AG08396 (cell line): ENCODE data around the gene ICE2.
A peak's percentile ranks its signal among the peaks of the same experiment; 100 is the strongest.
"Not testable (repeated sequence)": the region's sequence is repeated elsewhere in the genome, so short reads cannot be mapped to it uniquely, and the experiment has no call there.

Source experiments
- DNase-seq: peaks from one replicate; pipeline ENCODE4 v3.0.0; 2012; ENCODE audit warnings: low spot score, mixed read lengths

Gene ICE2

GRCh38 chr15:60408463-60408981 lies 70.4 kb downstream of the ICE2 start:
- peak; percentile 37 for DNase-seq

GRCh38 chr15:60407415-60407805 lies 71.5 kb downstream of the ICE2 start:
- peak; percentile 75 for DNase-seq

GRCh38 chr15:60406513-60407414 lies 72.2 kb downstream of the ICE2 start:
- no peak for DNase-seq

- DNase-seq, result no peak
Measured at GRCh38 chr15:60405399-60405798, 73.5 kb downstream of the ICE2 start.

GRCh38 chr15:60404351-60404750 lies 74.6 kb downstream of the ICE2 start:
- DNase-seq, result not testable (repeated sequence)

DNA sequence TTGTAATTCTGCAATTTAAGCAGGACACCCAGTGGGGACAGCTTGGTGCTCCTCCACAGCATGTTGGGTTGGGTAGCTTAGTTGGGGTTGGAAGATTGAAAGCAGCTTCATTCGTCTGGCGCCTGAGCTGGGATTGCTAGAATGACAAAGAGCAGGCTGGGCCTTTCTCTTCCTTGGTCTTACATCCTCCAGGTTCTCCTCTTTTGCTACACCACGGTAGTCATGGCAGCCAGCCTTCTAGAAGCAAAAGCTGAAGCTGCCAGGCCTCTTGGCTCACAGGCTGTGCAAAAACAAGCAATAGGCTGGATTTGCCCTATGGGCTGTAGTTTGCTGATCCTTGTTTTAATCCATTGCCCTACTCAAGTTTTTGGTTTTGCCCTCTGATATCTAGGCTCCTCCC lies 78.0 kb downstream of the ICE2 start:
- DNase-seq, result no peak

- DNase-seq, result no peak
Measured at GRCh38 chr15:60399931-60400330, 79.0 kb downstream of the ICE2 start.

DNA sequence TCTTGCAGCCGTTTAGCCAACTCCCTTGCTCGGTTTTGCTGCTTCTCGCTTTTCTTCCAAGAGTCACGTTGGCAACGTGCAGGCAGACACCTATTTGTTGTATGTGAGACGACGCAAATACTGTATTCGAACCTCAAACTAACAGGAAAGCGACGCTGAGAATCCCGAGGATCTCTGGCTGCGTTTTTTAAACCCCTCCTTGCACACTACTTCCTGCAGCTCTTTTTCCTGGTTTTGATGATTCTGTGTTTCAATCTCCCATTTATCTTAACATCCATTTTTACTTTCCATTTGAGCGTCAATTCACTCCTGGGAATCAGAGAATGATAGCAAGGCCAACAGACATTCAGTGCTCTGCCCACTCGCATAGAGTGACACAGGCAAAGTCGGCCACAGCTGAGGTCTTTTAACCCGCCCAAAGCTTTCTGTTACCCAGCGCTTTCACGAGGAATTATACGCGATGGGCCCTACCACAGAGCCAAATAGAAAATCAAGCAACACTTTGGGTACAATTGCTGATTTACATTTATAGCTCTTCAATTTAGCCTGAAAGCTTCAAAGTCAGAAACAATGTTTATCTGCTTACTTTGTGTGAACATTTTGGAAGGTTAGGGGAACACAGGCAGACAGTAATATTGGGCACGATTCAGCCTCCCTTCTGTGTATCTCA lies 79.6 kb downstream of the ICE2 start:
- DNase-seq, result no peak

- peak; percentile 90 for DNase-seq
Measured at GRCh38 chr15:60397772-60398445, 81.0 kb downstream of the ICE2 start, which contains the start of gene ANXA2. ANXA2 (minus strand) TSS chr15:60397986; CDS start chr15:60386075, 11,911 bp downstream.

DNA sequence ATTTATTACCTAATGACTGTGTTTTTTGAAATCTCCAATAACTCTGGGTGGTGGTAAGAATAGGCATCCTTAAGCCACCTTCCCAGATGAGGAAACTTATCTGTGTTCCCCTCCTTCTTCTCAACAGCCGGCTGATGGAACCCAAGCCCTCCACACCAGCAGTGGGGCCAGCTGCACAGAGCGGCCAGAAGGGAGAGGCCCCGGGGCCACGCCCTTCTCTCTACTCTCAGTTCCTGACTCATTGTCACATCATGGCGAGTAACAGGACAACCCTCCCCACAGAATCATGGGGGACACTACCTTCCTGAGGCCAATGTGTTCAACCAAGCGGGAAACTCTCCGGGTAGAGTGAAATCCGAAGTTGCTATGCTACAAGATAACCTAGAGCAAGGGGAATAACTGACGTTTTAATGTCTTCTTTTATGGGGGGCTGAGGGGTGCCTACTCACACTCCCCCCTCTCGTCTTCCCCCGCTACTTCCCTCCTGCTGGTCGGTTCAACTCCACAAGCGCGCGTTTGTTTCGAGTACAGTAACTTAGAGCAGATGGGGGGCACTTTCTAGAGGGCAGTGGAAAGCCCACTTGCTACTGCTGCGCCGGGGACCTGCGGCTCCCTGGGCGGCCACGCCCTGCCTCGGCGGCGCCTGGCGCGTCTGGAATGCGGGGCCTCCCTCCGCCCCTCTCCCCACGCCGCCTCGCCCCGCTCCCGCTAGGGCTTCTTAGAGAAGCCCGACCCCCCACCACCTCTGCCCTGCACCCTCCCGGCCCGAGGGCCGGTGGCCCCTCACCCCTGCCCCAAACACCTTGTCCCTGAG lies 81.8 kb downstream of the ICE2 start:
- DNase-seq, result peak; percentile 57

DNA sequence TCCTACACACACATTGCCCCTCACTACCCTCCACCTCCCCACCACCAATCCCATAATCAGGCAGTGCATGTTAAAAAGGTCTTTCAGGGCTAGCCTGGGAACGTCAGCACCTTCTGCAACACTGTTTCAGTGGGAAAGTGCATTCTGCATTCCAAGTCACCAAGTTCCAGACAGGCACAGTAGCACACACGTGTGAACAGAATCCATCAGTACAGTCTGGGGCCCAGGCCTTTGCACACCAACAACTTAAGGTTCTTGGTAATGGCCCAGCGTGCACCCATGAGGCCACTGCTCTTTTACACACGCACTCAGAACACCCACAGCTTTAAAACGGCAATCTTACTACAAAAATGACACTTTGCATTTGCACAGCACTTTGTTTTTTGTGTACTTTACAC lies 82.4 kb downstream of the ICE2 start:
- DNase-seq, result no peak

DNA sequence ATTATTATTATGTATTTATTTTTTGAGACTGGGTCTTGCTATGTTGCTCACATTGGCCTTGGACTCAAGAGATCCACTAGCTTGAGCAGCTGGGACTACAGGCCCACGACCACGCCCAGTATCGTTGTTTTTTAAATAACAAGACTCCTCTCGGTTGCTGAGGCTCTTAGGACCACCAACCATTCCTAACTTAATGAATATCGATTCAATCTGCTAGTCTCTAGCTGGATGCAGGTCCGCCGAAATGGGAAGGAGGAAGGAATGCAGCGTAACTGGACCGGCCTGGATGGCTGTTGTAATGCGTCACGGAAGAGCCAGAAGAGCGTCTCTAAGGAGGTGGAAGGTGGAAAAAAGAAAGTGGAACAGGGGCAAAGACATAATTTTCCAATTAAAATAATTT lies 82.8 kb downstream of the ICE2 start:
- DNase-seq, result no peak

- DNase-seq, result no peak
Measured at GRCh38 chr15:60395276-60396011, 83.5 kb downstream of the ICE2 start.

DNA sequence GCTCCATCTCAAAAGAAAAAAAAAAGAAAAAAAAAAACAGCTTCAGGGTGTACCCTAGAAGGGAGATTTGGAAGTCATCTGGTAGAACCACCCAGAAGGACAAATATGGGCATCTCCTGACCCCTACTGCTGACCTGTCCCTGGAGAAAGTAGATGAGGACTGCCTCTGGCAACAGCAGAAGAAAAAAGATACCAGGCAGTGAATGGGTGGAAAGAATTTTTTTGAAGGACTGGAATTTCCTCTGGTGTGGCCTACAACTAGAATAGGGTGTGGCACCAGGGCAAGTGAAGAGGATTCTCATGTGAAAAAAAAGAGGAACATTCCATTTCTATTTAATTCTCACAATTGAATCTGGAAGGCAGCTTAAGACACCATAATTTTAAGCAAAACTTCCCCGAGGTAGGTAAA lies 84.2 kb downstream of the ICE2 start:
- no peak for DNase-seq

DNA sequence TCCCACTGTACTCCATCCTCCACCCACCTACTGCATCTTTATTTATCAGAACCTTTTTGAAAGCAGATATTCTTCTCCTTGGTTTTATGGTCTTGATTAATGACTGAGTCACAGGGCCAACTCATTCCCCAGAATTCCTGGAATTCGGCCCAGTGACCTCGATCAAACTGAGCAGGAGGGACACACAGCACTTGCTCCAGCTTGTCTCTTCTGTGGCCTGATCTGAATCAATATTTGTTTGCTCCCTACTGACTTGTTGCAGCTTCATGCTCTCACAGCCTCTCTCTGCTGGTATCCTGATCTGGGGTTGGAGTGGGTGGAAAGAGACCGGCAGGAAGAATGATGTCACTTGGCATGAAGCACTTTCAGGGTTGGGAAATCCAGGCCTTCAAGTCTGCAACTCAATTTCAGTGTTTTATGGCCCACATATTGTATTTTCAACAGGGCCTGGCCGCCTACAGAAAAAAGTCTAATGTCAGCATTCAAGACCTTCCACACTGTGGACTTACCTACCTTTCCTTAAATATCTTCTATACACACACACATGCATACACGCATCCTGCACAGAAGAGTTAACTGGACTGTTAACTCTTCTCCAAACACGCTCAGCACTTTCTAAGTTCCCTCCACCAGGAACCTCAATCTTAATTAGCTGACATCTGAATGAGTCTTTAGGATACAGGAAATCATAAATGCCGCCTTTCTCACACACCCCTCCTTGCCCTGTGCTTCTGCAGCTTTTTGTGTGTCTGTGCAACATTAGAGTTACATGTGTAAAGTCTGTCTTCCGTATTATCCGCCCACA lies 85.8 kb downstream of the ICE2 start:
- DNase-seq, result peak; percentile 73

- DNase-seq, result peak; percentile 28
Measured at GRCh38 chr15:60392601-60392985, 86.3 kb downstream of the ICE2 start.

GRCh38 chr15:60391722-60392315 lies 87.1 kb downstream of the ICE2 start:
- no peak for DNase-seq

GRCh38 chr15:60390871-60391501 lies 88.0 kb downstream of the ICE2 start:
- DNase-seq, result peak; percentile 63

- DNase-seq, result no peak
Measured at GRCh38 chr15:60390231-60390630, 88.7 kb downstream of the ICE2 start.
